Transverse colon (tissue), 4 donors: ENCODE results near the gene SPATA31E1. TPM values are rescaled to one million over a fixed set of nuclear protein-coding genes. Genes with fewer than 3 reads are reported as not detected.
"Not testable (repeated sequence)": the region's sequence is repeated elsewhere in the genome, so short reads cannot be mapped to it uniquely, and the experiment has no call there.

Experiments
- DNase-seq: peaks from one replicate; pipeline ENCODE4 v3.0.0-alpha.2; 2019
- H3K27ac ChIP-seq, 4 donors: fragments of 200-600 bp; sonication (generic); 2 replicates each; pipeline ENCODE4 v1.5.1; 2016 to 2018; ENCODE audit warnings: inconsistent platforms in 4 of 4
- H3K27me3 ChIP-seq: fragments of 200-600 bp; sonication (generic); 2 replicates; pipeline ENCODE4 v1.5.1; 2017; ENCODE audit warnings: inconsistent platforms
- H3K36me3 ChIP-seq, 4 donors: fragments of 200-600 bp; sonication (generic); 2 replicates each; pipeline ENCODE4 v1.5.1; 2017 to 2019; ENCODE audit warnings: inconsistent platforms in 4 of 4
- H3K4me1 ChIP-seq, 4 donors: fragments of 200-600 bp; sonication (generic); 2 replicates each; pipeline ENCODE4 v1.5.1; 2017 to 2020; ENCODE audit warnings: inconsistent platforms in 4 of 4
- H3K4me3 ChIP-seq, 4 donors: fragments of 200-600 bp; sonication (generic); 1 replicate in 1 of 4; 2 replicates in 3 of 4; pipeline versions ENCODE4 v1.5.1 to v1.6.1; 2017 to 2019; ENCODE audit warnings: inconsistent platforms in 4 of 4
- H3K9me3 ChIP-seq, 2 donors: fragments of 200-600 bp; sonication (generic); 2 replicates each; pipeline ENCODE4 v1.5.1; 2017 to 2019; ENCODE audit warnings: inconsistent platforms in 2 of 2
- CTCF ChIP-seq, 5 experiments: fragments of 200-600 bp in 3 of 5; fragments of 450-650 bp in 2 of 5; sonication (generic) in 3 of 5; IDR thresholded peaks; 1 replicate in 2 of 5; 2 replicates in 3 of 5; pipeline ENCODE4 v1.5.1; 2016 to 2017; ENCODE audit warnings: antibody characterized with exemption in 5 of 5, inconsistent platforms in 3 of 5, mild to moderate bottlenecking in 2 of 5, moderate library complexity in 1 of 5
- EP300 ChIP-seq: sonication (generic); formaldehyde crosslinking; IDR thresholded peaks from one replicate; pipeline ENCODE4 v1.6.1; 2017; ENCODE audit warnings: antibody characterized with exemption, low read depth
- POLR2A ChIP-seq: fragments of 450-650 bp; IDR thresholded peaks from one replicate; pipeline ENCODE4 v1.6.1; 2016; ENCODE audit warnings: antibody characterized with exemption, mild to moderate bottlenecking, moderate library complexity
- POLR2AphosphoS5 ChIP-seq, 3 donors: sonication (generic); formaldehyde crosslinking; IDR thresholded peaks; one replicate each; pipeline ENCODE4 v1.6.1; 2016; ENCODE audit warnings: antibody characterized with exemption in 3 of 3
- WGBS, 2 donors: methylation state at CpG; one replicate each; pipeline ENCODE4 v1.1.5; 2018; ENCODE audit warnings: low coverage in 1 of 2; 5-methylcytosine and 5-hydroxymethylcytosine counted together
- in situ Hi-C, 4 donors: fragments of 200-750 bp; cut with MboI; loops; one replicate each; pipeline versions ENCODE4 v1.15.0 to v1.15.1; 2017; ENCODE audit warnings: low sequenced_read_pairs in 3 of 4, low pct_ligation_motif_present in 1 of 4, low pct_unique_long_range_greater_than_20kb in 1 of 4
- intact Hi-C: fragments of 100-400 bp; cut with DNase I; formaldehyde crosslinking; loops from one replicate; pipeline ENCODE4 v1.15.1; 2023; ENCODE audit warnings: low total_unique reads
- total RNA-seq, 4 donors: library from RNA; depleted of rRNA; stranded (reverse); fragments of >200 nt; gene quantifications; one replicate each; pipeline ENCODE4 v1.1.0, GENCODE V29; 2016

The SPATA31E1 gene
- total RNA-seq, 4 donors from 2014 or later, result not detected

GRCh38 chr9:87896891-87897290 lies 14.2 kb downstream of the SPATA31E1 start:
- Histone ChIP-seq H3K4me3 (no peak overlapping the region), H3K9me3 (no peaks in the 10 kb centered on the region), H3K27me3 (no peaks in the 10 kb centered on the region), H3K4me1 (no peaks in the 10 kb centered on the region), H3K27ac (no peak overlapping the region), H3K36me3 (no peaks in the 10 kb centered on the region)
- no peak for DNase-seq
- TF ChIP-seq CTCF (IDR thresholded peaks at IDR 0.05) (no peak), POLR2A (no peak), EP300 (no peak), POLR2AphosphoS5 (IDR thresholded peaks at IDR 0.05) (no peak)
- intact Hi-C loops (no loop called here), in situ Hi-C loops (no loop called here)

GRCh38 chr9:87898151-87898550 lies 15.5 kb downstream of the SPATA31E1 start:
- in situ Hi-C loops (no loop called here), intact Hi-C loops (no loop called here)
- Histone ChIP-seq H3K36me3 (no peaks in the 10 kb centered on the region), H3K4me1 (no peaks in the 10 kb centered on the region), H3K4me3 (no peak overlapping the region), H3K27ac (no peak overlapping the region), H3K9me3 (peaks cover 0 to 3% of the 10 kb centered on the region in 2 donors), H3K27me3 (no peaks in the 10 kb centered on the region)
- TF ChIP-seq EP300 (no peak), CTCF (IDR thresholded peaks at IDR 0.05) (no peak), POLR2A (no peak), POLR2AphosphoS5 (IDR thresholded peaks at IDR 0.05) (no peak)
- no peak for DNase-seq

GRCh38 chr9:87902371-87902770 lies 19.7 kb downstream of the SPATA31E1 start:
- in situ Hi-C loops, DNase-seq: not testable (repeated sequence)
- WGBS, 2 donors, result 98 to 100% methylated on average over 1 to 11 of the region's 11 CpGs

GRCh38 chr9:87909310-87910041 lies 26.8 kb downstream of the SPATA31E1 start:
- H3K36me3 ChIP-seq, result no peaks in the 10 kb centered on the region
- no peaks in the 10 kb centered on the region for H3K27me3 ChIP-seq
- in situ Hi-C loops, result no loop called here
- no peak overlapping the region for H3K4me3 ChIP-seq
- intact Hi-C loops, result no loop called here
- WGBS, 2 donors, result 66 to 76% methylated on average over 2 to 20 of the region's 20 CpGs
- no peaks in the 10 kb centered on the region for H3K4me1 ChIP-seq
- DNase-seq, result peak; percentile 94
- H3K9me3 ChIP-seq, result no peaks in the 10 kb centered on the region
- H3K27ac ChIP-seq, result peak overlapping the region; percentile 62 to 71 (median 65)
- no peak for TF ChIP-seq EP300
- TF ChIP-seq CTCF (IDR thresholded peaks at IDR 0.05), result peak in 4 of 5 experiments; percentile 27 to 64 (median 47)
- peak in 2 of 3 donors; percentile 40 to 76 for TF ChIP-seq POLR2AphosphoS5 (IDR thresholded peaks at IDR 0.05)

More at GRCh38 chr9:87902371-87902770, 19.7 kb downstream of the SPATA31E1 start:
- intact Hi-C loops, H3K4me3 ChIP-seq, H3K9me3 ChIP-seq, H3K27me3 ChIP-seq, H3K27ac ChIP-seq, H3K4me1 ChIP-seq, H3K36me3 ChIP-seq: not testable (repeated sequence)

- Histone ChIP-seq H3K9me3 (no peaks in the 10 kb centered on the region), H3K4me3 (no peak overlapping the region), H3K27ac (no peak overlapping the region), H3K27me3 (no peaks in the 10 kb centered on the region), H3K36me3 (no peaks in the 10 kb centered on the region), H3K4me1 (no peaks in the 10 kb centered on the region)
- intact Hi-C loops (no loop called here), in situ Hi-C loops (no loop called here)
- 56 to 75% methylated on average over 3 of the region's 3 CpGs for WGBS, 2 donors
- TF ChIP-seq CTCF (IDR thresholded peaks at IDR 0.05) (no peak), EP300 (no peak), POLR2AphosphoS5 (IDR thresholded peaks at IDR 0.05) (no peak), POLR2A (no peak)
- no peak for DNase-seq
Measured at GRCh38 chr9:87910821-87911220, 28.1 kb downstream of the SPATA31E1 start.

GRCh38 chr9:87917662-87918061 lies 35.0 kb downstream of the SPATA31E1 start, which contains the start of gene SPATA31C1:
TSS of gene SPATA31C1 (plus strand) at chr9:87917962.
- H3K36me3 ChIP-seq, H3K27me3 ChIP-seq, intact Hi-C loops, H3K9me3 ChIP-seq, H3K4me3 ChIP-seq, H3K27ac ChIP-seq, in situ Hi-C loops, H3K4me1 ChIP-seq, DNase-seq: not testable (repeated sequence)
- WGBS, 2 donors, result no CpG with 5 or more reads among the region's 8 CpGs

- 74 to 78% methylated on average over 4 to 12 of the region's 13 CpGs for WGBS, 2 donors
- intact Hi-C loops, H3K4me3 ChIP-seq, H3K27ac ChIP-seq, H3K4me1 ChIP-seq, DNase-seq, in situ Hi-C loops, H3K36me3 ChIP-seq, H3K27me3 ChIP-seq, H3K9me3 ChIP-seq: not testable (repeated sequence)
Measured at GRCh38 chr9:87919013-87919412, 36.3 kb downstream of the SPATA31E1 start.
